Mucosa of rectum (tissue), 2 donors: ENCODE results near the gene TCN1.
"Not testable (repeated sequence)": the region's sequence is repeated elsewhere in the genome, so short reads cannot be mapped to it uniquely, and the experiment has no call there.

Experiments used
- H3K27ac ChIP-seq, 2 donors: one replicate each; pipeline ENCODE4 v1.7.0; 2013; ENCODE audit warnings: inconsistent platforms in 2 of 2, low read depth in 2 of 2, low read length in 2 of 2
- H3K27me3 ChIP-seq, 2 donors: one replicate each; pipeline ENCODE4 v1.7.0; 2013; ENCODE audit warnings: low read length in 2 of 2; ENCODE audit not compliant: control insufficient read depth in 2 of 2, insufficient read depth in 2 of 2
- H3K36me3 ChIP-seq, 2 donors: one replicate each; pipeline ENCODE4 v1.7.0; 2013; ENCODE audit warnings: low read length in 2 of 2; ENCODE audit not compliant: control insufficient read depth in 2 of 2, insufficient read depth in 2 of 2
- H3K4me1 ChIP-seq, 2 donors: one replicate each; pipeline ENCODE4 v1.7.0; 2013; ENCODE audit warnings: low read length in 2 of 2, mild to moderate bottlenecking in 1 of 2; ENCODE audit not compliant: control insufficient read depth in 2 of 2, insufficient read depth in 2 of 2
- H3K4me3 ChIP-seq, 2 donors: one replicate each; pipeline ENCODE4 v1.7.0; 2013; ENCODE audit warnings: low read length in 2 of 2
- H3K9ac ChIP-seq, 2 donors: one replicate each; pipeline ENCODE4 v1.7.0; 2013; ENCODE audit warnings: low read length in 2 of 2, low read depth in 1 of 2, mild to moderate bottlenecking in 1 of 2
- H3K9me3 ChIP-seq, 2 donors: one replicate each; pipeline ENCODE4 v1.7.0; 2013; ENCODE audit warnings: low read length in 2 of 2; ENCODE audit not compliant: control insufficient read depth in 2 of 2
- donor health status: healthy.
- donor health status: Normal muscosa, but diverticular disease.

The TCN1 gene

GRCh38 chr11:59866397-59866796 is at the start of gene TCN1:
Gene TCN1, minus strand, starts transcription at chr11:59866487. Its CDS starts 17 bp downstream, at chr11:59866470.
- no peak within 1 kb of the TSS for H3K9ac ChIP-seq
- H3K9me3 ChIP-seq = no peaks in the 10 kb centered on the region
- no peaks in the 10 kb centered on the region for H3K27me3 ChIP-seq
- no peak within 1 kb of the TSS for H3K4me3 ChIP-seq
- H3K4me1 ChIP-seq = no peaks in the 10 kb centered on the region
- no peaks in the 10 kb centered on the region for H3K36me3 ChIP-seq
- no peak within 1 kb of the TSS for H3K27ac ChIP-seq

GRCh38 chr11:59903569-59903968 is 37.3 kb upstream of the TCN1 start:
- H3K27ac ChIP-seq, H3K9me3 ChIP-seq, H3K4me1 ChIP-seq, H3K36me3 ChIP-seq, H3K9ac ChIP-seq, H3K27me3 ChIP-seq, H3K4me3 ChIP-seq: not testable (repeated sequence)

- Histone ChIP-seq H3K4me1 (peaks cover 0 to 3% of the 10 kb centered on the region in 2 donors), H3K27ac (no peak overlapping the region), H3K9ac (no peak overlapping the region), H3K27me3 (no peaks in the 10 kb centered on the region), H3K36me3 (no peaks in the 10 kb centered on the region), H3K4me3 (no peak overlapping the region), H3K9me3 (no peaks in the 10 kb centered on the region)
These were observed 35.0 kb upstream of the TCN1 start for GRCh38 chr11:59901306-59901705.

GRCh38 chr11:59900366-59901126 is 34.3 kb upstream of the TCN1 start:
- Histone ChIP-seq H3K9me3 (no peaks in the 10 kb centered on the region), H3K4me1 (peaks cover 0 to 3% of the 10 kb centered on the region in 2 donors), H3K4me3 (no peak overlapping the region), H3K9ac (no peak overlapping the region), H3K36me3 (no peaks in the 10 kb centered on the region), H3K27me3 (no peaks in the 10 kb centered on the region), H3K27ac (no peak overlapping the region)

GRCh38 chr11:59899532-59899931 is 33.2 kb upstream of the TCN1 start:
- no peaks in the 10 kb centered on the region for H3K36me3 ChIP-seq
- H3K27me3 ChIP-seq = no peaks in the 10 kb centered on the region
- no peak overlapping the region for H3K4me3 ChIP-seq
- no peak overlapping the region for H3K9ac ChIP-seq
- H3K27ac ChIP-seq = no peak overlapping the region
- no peaks in the 10 kb centered on the region for H3K9me3 ChIP-seq
- H3K4me1 ChIP-seq = peaks cover 0 to 3% of the 10 kb centered on the region in 2 donors

- no peak overlapping the region for H3K4me3 ChIP-seq
- no peaks in the 10 kb centered on the region for H3K9me3 ChIP-seq
- H3K4me1 ChIP-seq = peaks cover 0 to 3% of the 10 kb centered on the region in 2 donors
- no peaks in the 10 kb centered on the region for H3K36me3 ChIP-seq
- H3K27me3 ChIP-seq = no peaks in the 10 kb centered on the region
- no peak overlapping the region for H3K27ac ChIP-seq
- no peak overlapping the region for H3K9ac ChIP-seq
These were observed 32.4 kb upstream of the TCN1 start for GRCh38 chr11:59898650-59899049.

- H3K27me3 ChIP-seq = no peaks in the 10 kb centered on the region
- H3K4me3 ChIP-seq = no peak overlapping the region
- H3K9ac ChIP-seq = no peak overlapping the region
- H3K36me3 ChIP-seq = no peaks in the 10 kb centered on the region
- no peak overlapping the region for H3K27ac ChIP-seq
- peaks cover 0 to 3% of the 10 kb centered on the region in 2 donors for H3K4me1 ChIP-seq
- H3K9me3 ChIP-seq = no peaks in the 10 kb centered on the region
These were observed 31.8 kb upstream of the TCN1 start for GRCh38 chr11:59898046-59898445.

GRCh38 chr11:59894616-59895015 is 28.3 kb upstream of the TCN1 start:
- Histone ChIP-seq H3K9me3 (no peaks in the 10 kb centered on the region), H3K9ac (no peak overlapping the region), H3K4me3 (no peak overlapping the region)

GRCh38 chr11:59891781-59892181 is 25.5 kb upstream of the TCN1 start:
- no peaks in the 10 kb centered on the region for H3K9me3 ChIP-seq
- H3K4me1 ChIP-seq = no peaks in the 10 kb centered on the region
- H3K27ac ChIP-seq = no peak overlapping the region
- no peaks in the 10 kb centered on the region for H3K36me3 ChIP-seq
- no peak overlapping the region for H3K9ac ChIP-seq
- H3K27me3 ChIP-seq = no peaks in the 10 kb centered on the region
- no peak overlapping the region for H3K4me3 ChIP-seq

More at GRCh38 chr11:59894616-59895015, 28.3 kb upstream of the TCN1 start:
- Histone ChIP-seq H3K27ac (no peak overlapping the region), H3K27me3 (no peaks in the 10 kb centered on the region), H3K36me3 (no peaks in the 10 kb centered on the region), H3K4me1 (no peaks in the 10 kb centered on the region)

- H3K4me1 ChIP-seq, H3K9ac ChIP-seq, H3K27ac ChIP-seq, H3K36me3 ChIP-seq, H3K9me3 ChIP-seq, H3K4me3 ChIP-seq, H3K27me3 ChIP-seq: not testable (repeated sequence)
These were observed 20.9 kb upstream of the TCN1 start for GRCh38 chr11:59887156-59887555.
